HepG2 (cell line): ENCODE measurements around the gene ZCCHC7. TPM values are rescaled to one million over a fixed set of nuclear protein-coding genes. Genes with fewer than 3 reads are reported as not detected.

Experiments used
- ATAC-seq: fragments of 200-7000 bp; cut with Tn5 transposase; 3 replicates; pipeline ENCODE4 v1.9.1; 2020; ENCODE audit warnings: mild to moderate bottlenecking, moderate library complexity
- BruUV-seq: library from RNA; stranded (reverse); fragments of 400-500 nt; replicated peaks from 2 replicates; lab custom pipeline; 2021; lab: Mats Ljungman, UMichigan
- CTCF ChIA-PET: fragments of 300-600 bp; formaldehyde crosslinking; extraction: SDS; loops from one replicate; lab custom pipeline; 2021; ENCODE audit warnings: low total read pairs, inconsistent platforms, low intra/inter-chr PET ratio; lab: Yijun Ruan, JAX
- POLR2A ChIA-PET: fragments of 350-600 bp; sonication (Branson Sonifier 250); formaldehyde crosslinking; loops from one replicate; lab custom pipeline; 2020; ENCODE audit warnings: antibody characterized with exemption, inconsistent platforms; lab: Yijun Ruan, JAX
- DNase-seq: peaks from one replicate; pipeline ENCODE4 v3.0.0-alpha.2; 2015; ENCODE audit warnings: low spot score
- FAIRE-seq: peaks from 3 replicates; lab custom pipeline; 2011; peaks lifted over from hg19 to GRCh38; lab: Jason Lieb, UNC
- H2AFZ ChIP-seq: one replicate; pipeline ENCODE4 v1.6.1; 2011; ENCODE audit warnings: low read length, inconsistent platforms
- H3K27ac ChIP-seq: fragments of 300-600 bp; 3 replicates; pipeline ENCODE4 v1.8.0; 2011; ENCODE audit warnings: mixed run types, mild to moderate bottlenecking, mixed read lengths, low read length, inconsistent platforms; ENCODE audit not compliant: insufficient read depth; ENCODE audit errors: extremely low read length
- H3K27me3 ChIP-seq, 2 experiments: fragments of 200-600 bp in 1 of 2; 2 replicates in 1 of 2; 3 replicates in 1 of 2; pipeline versions ENCODE4 v1.6.0 to v1.8.0; 2011; ENCODE audit warnings: low read length in 2 of 2, mild to moderate bottlenecking in 2 of 2, moderate library complexity in 2 of 2, inconsistent platforms in 1 of 2; ENCODE audit not compliant: insufficient read depth in 2 of 2, control insufficient read depth in 1 of 2
- H3K36me3 ChIP-seq, 2 experiments: fragments of 200-600 bp in 1 of 2; replicated peaks in 1 of 2; 2 replicates in 1 of 2; 3 replicates in 1 of 2; pipeline versions ENCODE4 v1.5.1 to v1.8.0; 2011; ENCODE audit warnings: low read length in 2 of 2, inconsistent platforms in 1 of 2; ENCODE audit not compliant: insufficient read depth in 2 of 2, control insufficient read depth in 1 of 2
- H3K4me1 ChIP-seq: 2 replicates; pipeline ENCODE4 v1.5.1; 2012; ENCODE audit warnings: low read length, inconsistent platforms; ENCODE audit not compliant: insufficient read depth
- H3K4me2 ChIP-seq: 2 replicates; pipeline ENCODE4 v1.6.0; 2011; ENCODE audit warnings: low read depth, low read length, inconsistent platforms
- H3K4me3 ChIP-seq, 3 experiments: fragments of 200-600 bp in 1 of 3; sonication (generic), shearing (Covaris generic) in 1 of 3; replicated peaks in 1 of 3; 2 replicates each; pipeline ENCODE4 v1.5.1; 2011 to 2016; ENCODE audit warnings: low read length in 3 of 3, inconsistent platforms in 2 of 3, low read depth in 2 of 3, mild to moderate bottlenecking in 2 of 3, control low read depth in 1 of 3, mixed read lengths in 1 of 3; ENCODE audit not compliant: insufficient read depth in 1 of 3
- H3K79me2 ChIP-seq: one replicate; pipeline ENCODE4 v1.6.1; 2011; ENCODE audit warnings: low read length, inconsistent platforms; ENCODE audit not compliant: insufficient read depth
- H3K9ac ChIP-seq: 2 replicates; pipeline ENCODE4 v1.6.0; 2011; ENCODE audit warnings: mild to moderate bottlenecking, low read depth, low read length, inconsistent platforms; ENCODE audit not compliant: insufficient read depth
- H3K9me3 ChIP-seq: 2 replicates; pipeline ENCODE4 v1.5.1; 2012; ENCODE audit warnings: mild to moderate bottlenecking, low read length
- H4K20me1 ChIP-seq: 2 replicates; pipeline ENCODE4 v1.6.0; 2011; ENCODE audit warnings: inconsistent platforms, mild to moderate bottlenecking, low read length, moderate library complexity; ENCODE audit not compliant: insufficient read depth
- ADNP ChIP-seq: sonication (generic); formaldehyde crosslinking; IDR thresholded peaks from 2 replicates; pipeline ENCODE4 v1.4.0; 2020; ENCODE audit warnings: missing genetic modification reagents
- AFF4 ChIP-seq: sonication (generic); formaldehyde crosslinking; IDR thresholded peaks from 2 replicates; pipeline ENCODE4 v1.4.0; 2020; ENCODE audit warnings: missing genetic modification reagents
- EP300 ChIP-seq, 3 experiments: sonication (generic) in 1 of 3; formaldehyde crosslinking in 1 of 3; IDR thresholded peaks; 2 replicates each; pipeline versions ENCODE4 v1.5.1 to v1.6.1; 2011 to 2020; ENCODE audit warnings: low read depth in 2 of 3, low read length in 2 of 3, borderline replicate concordance in 1 of 3, improper control_type of control experiment in 1 of 3, mild to moderate bottlenecking in 1 of 3, missing genetic modification reagents in 1 of 3, moderate library complexity in 1 of 3
- FOXO1 ChIP-seq: sonication (generic); formaldehyde crosslinking; IDR thresholded peaks from 2 replicates; pipeline ENCODE4 v1.4.0; 2020; ENCODE audit warnings: missing genetic modification reagents
- MIXL1 ChIP-seq: IDR thresholded peaks from 2 replicates; pipeline ENCODE4 v1.6.1; 2016
- NR2F1 ChIP-seq, 2 experiments: fragments of 450-650 bp in 1 of 2; formaldehyde crosslinking in 1 of 2; IDR thresholded peaks; 2 replicates each; pipeline versions ENCODE4 v1.5.0 to v1.6.1; 2016 to 2020; ENCODE audit warnings: mild to moderate bottlenecking in 1 of 2, missing compliant biosample characterization in 1 of 2, missing genetic modification reagents in 1 of 2, moderate library complexity in 1 of 2
- XRCC5 ChIP-seq: fragments of 200-400 bp; formaldehyde crosslinking; optimal IDR thresholded peaks from 2 replicates; pipeline ENCODE3; 2017; ENCODE audit warnings: mild to moderate bottlenecking, low read length
- ZNF800 ChIP-seq: sonication (generic); formaldehyde crosslinking; IDR thresholded peaks from 2 replicates; pipeline ENCODE4 v1.4.0; 2020; ENCODE audit warnings: missing genetic modification reagents
- WGBS: methylation state at CpG from one replicate; pipeline ENCODE4 v1.1.6; 2017; ENCODE audit warnings: low lambda C conversion rate; 5-methylcytosine and 5-hydroxymethylcytosine counted together
- in situ Hi-C: cut with HindIII; loops from 2 replicates; pipeline ENCODE4 v1.10.0; 2017; ENCODE audit warnings: low pct_unique_long_range_greater_than_20kb; ENCODE audit not compliant: extremely low pct_ligation_motif_present
- intact Hi-C: fragments of 100-400 bp; cut with micrococcal nuclease; formaldehyde crosslinking; loops from one replicate; pipeline ENCODE4 v1.10.0; 2022; ENCODE audit not compliant: unreplicated experiment
- polyA plus RNA-seq, 8 experiments: library from polyadenylated mRNA; depleted of rRNA in 3 of 8; stranded (reverse) in 7 of 8; unstranded in 1 of 8; fragments of >200 nt; fragmentation: Illumina TruSeq in 4 of 8; extraction: Trizol in 4 of 8; gene quantifications; 2 replicates each; pipeline versions ENCODE4 v1.2.1 to v1.2.3, GENCODE V29; 2011 to 2016; ENCODE audit warnings: low read depth in 4 of 8, missing spikeins in 1 of 8, mixed read lengths in 1 of 8; ENCODE audit not compliant: insufficient read depth in 1 of 8
- total RNA-seq, 5 experiments: library from RNA; depleted of rRNA; stranded (reverse); fragments of >200 nt; fragmentation: Illumina TruSeq; extraction: Trizol; gene quantifications; 2 replicates each; pipeline ENCODE4 v1.2.3, GENCODE V29; 2016; ENCODE audit warnings: low read depth in 1 of 5

ZCCHC7 gene
- total and polyA plus RNA-seq, 2 of the 13 experiments (the other 11 are each of a cell fraction or from before 2014, with no cell fraction given), result 13.6 to 19.3 TPM

- Histone ChIP-seq H2AFZ (no peak overlapping the region), H3K4me3 (no peak overlapping the region), H3K36me3 (no peaks in the 10 kb centered on the region), H3K4me2 (no peak overlapping the region), H3K27ac (no peak overlapping the region), H3K4me1 (no peaks in the 10 kb centered on the region), H3K9me3 (no peaks in the 10 kb centered on the region), H3K79me2 (no peaks in the 10 kb centered on the region), H3K27me3 (peaks cover 0 to 9% of the 10 kb centered on the region in 2 experiments; a peak in 1 of 5 replicates), H4K20me1 (no peaks in the 10 kb centered on the region), H3K9ac (no peak overlapping the region)
- FAIRE-seq, result no peak
- POLR2A ChIA-PET, result no interaction called here
- TF ChIP-seq ZNF800 (CRISPR knock-in tag) (no peak), FOXO1 (no peak), XRCC5 (no peak), MIXL1 (CRISPR knock-in tag) (no peak), EP300 (IDR thresholded peaks at IDR 0.05; ENCODE audit: low read depth in 2 of 2, low read length in 2 of 2) (no peak), EP300 (CRISPR knock-in tag; IDR thresholded peaks at IDR 0.05; ENCODE audit: borderline replicate concordance) (no peak), NR2F1 (CRISPR knock-in tag; IDR thresholded peaks at IDR 0.05) (no peak), ADNP (no peak), AFF4 (CRISPR knock-in tag) (no peak)
- CTCF ChIA-PET, result no interaction called here
- no peak for ATAC-seq
- intact Hi-C loops (no loop called here), in situ Hi-C loops (no loop called here)
- BruUV-seq, result no TSS peak
- WGBS, result 10% methylated on average over 2 of the region's 2 CpGs
- no peak for DNase-seq
Measured at GRCh38 chr9:37399336-37399735, 279.0 kb downstream of the ZCCHC7 start.
